GM12891 (cell line): ENCODE results near the gene UBASH3A.
A peak's percentile ranks its signal among the peaks of the same experiment; 100 is the strongest.

Experiments
- DNase-seq: peaks from one replicate; pipeline ENCODE4 v3.0.0; 2011; ENCODE audit warnings: low spot score; ENCODE audit not compliant: insufficient read length
- FAIRE-seq: peaks from 2 replicates; lab custom pipeline; 2011; peaks lifted over from hg19 to GRCh38; lab: Jason Lieb, UNC
- PAX5 ChIP-seq: IDR thresholded peaks from 2 replicates; pipeline ENCODE4 v1.6.1; 2011; ENCODE audit warnings: low read length, moderate library complexity, mild to moderate bottlenecking; ENCODE audit not compliant: insufficient read depth, severe bottlenecking
- POLR2A ChIP-seq: IDR thresholded peaks from 2 replicates; pipeline ENCODE4 v1.6.1; 2011; ENCODE audit warnings: low read depth, low read length, control low read depth
- POLR2AphosphoS5 ChIP-seq: IDR thresholded peaks from 2 replicates; pipeline ENCODE4 v1.6.1; 2011; ENCODE audit warnings: low read depth, low read length, control low read depth
- POU2F2 ChIP-seq: IDR thresholded peaks from 2 replicates; pipeline ENCODE4 v1.6.1; 2011; ENCODE audit warnings: low read depth, mild to moderate bottlenecking, control low read depth, low read length, moderate library complexity
- SPI1 ChIP-seq: IDR thresholded peaks from 2 replicates; pipeline ENCODE4 v1.6.1; 2011; ENCODE audit warnings: low read depth, low read length, control low read depth
- TAF1 ChIP-seq: IDR thresholded peaks from 2 replicates; pipeline ENCODE4 v1.6.1; 2011; ENCODE audit warnings: low read depth, low read length, control low read depth

UBASH3A gene

DNA sequence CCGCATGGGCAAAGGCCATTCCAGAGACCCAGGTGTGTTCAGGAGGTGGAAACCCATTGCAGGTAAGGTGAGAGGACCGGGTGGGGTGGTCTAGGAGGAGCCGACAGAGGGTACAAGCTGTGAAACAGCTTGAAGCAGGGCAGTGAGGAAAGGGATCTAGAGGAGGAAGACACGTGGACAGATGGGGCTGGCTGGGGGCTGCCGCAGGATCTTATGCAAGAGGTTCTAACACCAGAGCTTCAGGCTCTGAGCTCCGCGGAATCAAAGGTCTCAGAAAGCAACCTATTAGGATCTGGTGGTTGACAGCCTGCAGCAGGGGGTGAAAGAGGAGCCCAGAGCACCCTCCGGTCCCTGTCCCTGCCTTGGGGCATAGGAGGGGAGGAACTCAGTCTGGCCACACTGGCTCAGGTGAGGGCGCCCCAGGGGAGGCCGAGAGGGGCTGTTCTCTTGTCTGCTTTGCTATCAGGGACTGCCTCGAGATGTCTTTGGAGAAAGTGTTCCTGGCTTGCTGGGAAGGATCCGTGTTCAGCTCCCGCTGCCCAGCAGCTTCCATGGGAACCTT lies 39.3 kb upstream of the UBASH3A start:
- TF ChIP-seq TAF1 (no peak), SPI1 (no peak), POLR2AphosphoS5 (no peak), POLR2A (no peak), POU2F2 (no peak), PAX5 (no peak)
- no peak for FAIRE-seq
- no peak for DNase-seq

DNA sequence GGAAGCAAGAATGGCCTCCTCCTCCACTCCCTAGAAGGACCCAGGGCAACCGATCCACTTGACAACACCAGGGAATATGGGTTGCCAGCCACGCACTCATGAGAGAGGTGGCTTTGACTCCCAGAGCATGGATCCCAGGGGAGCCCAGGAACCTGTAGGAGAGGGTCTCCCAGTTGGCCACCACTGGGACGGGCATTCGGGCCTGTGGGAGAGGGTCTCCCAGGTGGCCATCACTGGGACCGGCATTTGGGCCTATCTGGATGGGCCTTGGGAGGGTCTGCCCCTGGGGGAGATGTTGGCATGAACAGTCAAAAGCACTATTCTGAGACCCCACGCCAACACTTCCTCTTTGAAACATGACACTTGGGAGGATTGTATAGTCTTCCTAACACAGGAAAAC lies 37.9 kb upstream of the UBASH3A start:
- no peak for DNase-seq
- TF ChIP-seq TAF1 = no peak
- TF ChIP-seq SPI1 = 0 out of 2 replicates have a peak, but pooled peaks have one; percentile 25
- no peak for TF ChIP-seq POLR2AphosphoS5
- no peak for FAIRE-seq

DNA sequence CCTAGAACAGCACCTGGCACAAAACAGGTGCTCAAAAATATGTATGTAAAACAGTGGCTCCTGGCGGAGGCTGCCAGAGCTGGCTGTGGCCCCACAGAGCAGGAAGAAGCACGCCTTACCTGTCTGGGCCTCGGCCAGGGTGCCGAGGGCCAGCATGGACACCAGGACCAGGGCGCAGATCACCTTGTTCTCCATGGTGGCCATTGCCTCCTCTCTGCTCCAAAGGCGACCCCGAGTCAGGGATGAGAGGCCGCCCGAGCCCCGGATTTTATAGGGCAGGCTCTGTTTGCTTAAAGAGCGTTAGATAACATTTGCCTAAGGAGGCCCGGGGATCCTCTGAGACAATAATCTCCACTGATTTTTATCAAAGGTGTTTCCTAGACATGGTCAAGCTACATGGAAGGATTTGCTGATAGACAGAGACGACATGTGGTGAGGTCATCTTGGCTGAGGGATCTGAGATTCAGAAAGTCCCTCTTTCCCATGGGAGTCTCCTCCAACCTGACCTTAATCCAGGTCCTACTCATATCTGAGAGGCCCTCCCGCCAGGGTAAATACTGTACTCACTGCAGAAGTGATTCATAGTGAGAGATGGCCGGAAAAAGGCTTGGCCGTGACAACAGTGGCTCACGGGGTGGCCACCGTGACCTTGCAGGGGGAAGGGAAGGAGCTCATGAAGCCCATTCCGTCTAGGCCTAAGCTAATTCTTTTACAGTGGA lies 37.3 kb upstream of the UBASH3A start, which contains the start of gene TFF1:
Gene TFF1, minus strand, starts transcription at position 244 of the 719 bp plus-strand sequence. Its CDS starts 40 bp downstream, at position 204.
- no peak for TF ChIP-seq SPI1
- no peak for TF ChIP-seq TAF1
- TF ChIP-seq POU2F2 = no peak
- no peak for TF ChIP-seq PAX5
- TF ChIP-seq POLR2AphosphoS5 = no peak
- TF ChIP-seq POLR2A = no peak
- no peak for FAIRE-seq
- no peak for DNase-seq

DNA sequence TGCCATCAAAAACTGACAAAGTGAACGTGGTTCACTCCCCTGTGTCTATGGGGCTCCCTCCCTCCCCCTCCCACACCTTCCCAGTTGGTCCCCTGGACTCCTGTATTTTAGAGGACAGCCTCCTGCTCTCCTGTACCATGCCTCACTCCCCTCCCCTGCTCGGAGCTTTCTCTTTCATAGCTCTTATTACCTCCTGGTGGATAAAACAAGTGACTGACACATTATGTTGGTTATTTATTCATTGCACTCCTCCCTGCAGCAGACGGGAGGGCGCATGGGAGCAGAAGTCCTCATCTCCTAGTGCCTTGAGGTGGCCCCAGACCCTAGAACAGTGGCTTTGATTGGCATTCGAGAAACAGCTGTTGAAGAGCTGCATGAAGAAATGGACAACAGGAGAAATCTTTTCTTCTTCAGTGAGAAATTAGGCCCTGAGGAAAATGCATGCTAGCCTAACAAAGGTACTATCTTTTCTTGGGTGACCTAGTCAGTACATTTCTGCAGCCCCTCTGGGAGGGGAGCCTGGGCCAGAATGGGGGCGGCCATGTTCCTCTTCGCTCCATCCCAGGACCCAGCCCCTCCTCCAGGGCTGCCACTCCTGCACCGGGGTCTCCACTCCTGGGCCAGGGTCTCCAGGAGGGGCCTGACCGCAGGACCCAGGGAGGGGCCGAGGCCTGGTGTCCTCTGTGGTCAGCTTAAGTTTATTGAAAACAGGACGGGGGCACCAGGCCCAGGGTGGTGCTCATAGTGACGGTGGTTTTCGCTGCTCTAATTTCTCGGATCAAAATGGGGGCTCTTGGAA lies 36.1 kb upstream of the UBASH3A start:
- DNase-seq = no peak
- TF ChIP-seq TAF1 (no peak), POU2F2 (no peak), PAX5 (no peak), POLR2A (no peak), POLR2AphosphoS5 (no peak), SPI1 (no peak)
- FAIRE-seq = no peak

DNA sequence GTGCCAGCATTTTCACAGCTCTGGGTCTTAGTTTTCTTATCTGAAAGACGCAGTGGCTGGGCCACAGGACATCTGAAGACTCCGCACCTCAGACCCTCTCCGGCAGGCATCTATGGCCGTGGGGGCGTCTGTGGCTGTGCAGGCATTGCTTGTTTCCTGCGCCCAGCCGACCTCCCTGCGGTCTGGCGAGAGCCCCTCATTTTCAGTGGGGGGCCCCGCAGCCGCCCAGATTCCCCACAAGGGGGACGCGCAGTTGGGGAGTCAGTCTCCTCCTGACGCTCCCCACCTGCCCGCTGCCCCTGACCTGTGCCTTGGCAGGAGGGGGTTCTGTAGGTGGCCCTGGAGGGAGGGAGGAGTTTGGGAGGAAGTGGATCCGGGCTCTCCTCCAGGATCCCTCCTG lies 33.9 kb upstream of the UBASH3A start:
- DNase-seq (no peak), FAIRE-seq (no peak)
- peak; percentile 28; the same call in 1 of the 2 replicates for TF ChIP-seq POLR2A
- no peak for TF ChIP-seq PAX5

DNA sequence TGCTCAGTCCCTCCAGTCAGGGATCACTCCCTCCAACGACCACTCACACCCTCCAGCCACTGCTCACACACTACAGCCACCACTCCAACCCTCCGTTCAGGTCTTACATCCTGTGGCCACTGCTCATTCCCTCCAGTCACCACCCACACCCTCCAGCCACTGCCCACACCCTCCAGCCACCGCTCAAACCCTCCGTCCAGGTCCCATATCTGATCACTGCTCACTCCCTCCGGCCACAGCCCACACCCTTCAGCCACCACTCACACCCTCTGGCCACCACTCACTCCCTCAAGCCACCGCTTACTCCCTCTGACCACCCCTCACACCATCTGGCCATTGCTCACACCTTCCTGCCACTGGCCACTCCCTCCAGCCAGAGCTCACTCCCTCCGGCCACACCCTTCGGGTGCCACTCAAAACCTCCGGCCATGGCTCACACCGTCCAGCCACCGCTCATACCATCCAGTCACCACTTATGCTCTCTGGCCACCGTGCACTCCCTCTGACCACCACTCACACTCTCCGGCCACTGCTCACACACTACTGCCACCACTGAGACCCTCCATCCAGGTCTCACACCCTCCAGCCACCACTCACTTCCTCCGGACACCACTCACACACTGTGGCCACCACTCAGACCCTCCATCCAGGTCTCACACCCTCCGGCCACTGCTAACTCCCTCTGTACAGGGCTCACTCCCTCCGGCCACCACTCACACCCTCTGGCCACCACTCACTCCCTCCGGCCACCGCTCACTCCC lies 32.6 kb upstream of the UBASH3A start:
- FAIRE-seq = peak; percentile 5
- TF ChIP-seq SPI1 = no peak
- no peak for TF ChIP-seq POU2F2
- peak; percentile 51; the same call in 1 of the 2 replicates for TF ChIP-seq POLR2A
- peak; percentile 48 for TF ChIP-seq POLR2AphosphoS5
- DNase-seq = no peak

DNA sequence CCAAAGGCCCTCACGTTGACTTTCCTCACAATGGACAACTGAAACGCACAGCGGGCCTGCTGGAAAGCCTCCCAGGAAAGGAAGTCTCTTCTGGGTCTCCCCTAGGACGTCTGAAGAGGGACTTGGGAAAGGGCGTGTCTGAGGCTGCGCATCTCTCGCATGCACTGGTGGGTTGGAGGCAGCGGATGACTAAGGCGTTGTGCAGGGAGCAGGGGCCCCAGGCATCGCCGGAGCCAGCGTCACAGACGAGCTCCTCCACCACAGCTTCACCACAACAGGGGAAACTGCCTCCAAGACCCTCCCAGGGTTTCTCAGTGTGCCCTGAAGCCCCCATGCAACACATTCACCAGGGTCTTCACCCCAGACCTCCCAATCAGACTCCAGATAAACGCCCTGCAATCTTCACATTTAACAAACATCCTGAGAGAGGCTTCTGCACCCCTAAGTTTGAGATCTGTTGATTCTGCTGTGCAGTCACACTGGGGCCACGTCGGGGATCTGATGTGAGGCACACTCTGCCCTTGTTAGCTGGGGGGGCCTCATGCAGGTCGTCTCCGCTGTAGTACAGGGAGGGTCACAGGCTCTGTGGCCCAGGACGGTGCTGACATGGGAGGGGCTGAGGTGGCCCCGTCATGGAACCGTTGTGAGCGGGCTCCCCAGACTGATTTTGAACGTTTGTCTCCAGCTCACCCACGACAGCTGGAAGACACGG lies 30.4 kb upstream of the UBASH3A start:
- TF ChIP-seq SPI1 = no peak
- peak; percentile 50 for TF ChIP-seq POLR2AphosphoS5
- TF ChIP-seq POLR2A = peak; percentile 49; the same call in 1 of the 2 replicates
- no peak for DNase-seq
- FAIRE-seq = no peak

DNA sequence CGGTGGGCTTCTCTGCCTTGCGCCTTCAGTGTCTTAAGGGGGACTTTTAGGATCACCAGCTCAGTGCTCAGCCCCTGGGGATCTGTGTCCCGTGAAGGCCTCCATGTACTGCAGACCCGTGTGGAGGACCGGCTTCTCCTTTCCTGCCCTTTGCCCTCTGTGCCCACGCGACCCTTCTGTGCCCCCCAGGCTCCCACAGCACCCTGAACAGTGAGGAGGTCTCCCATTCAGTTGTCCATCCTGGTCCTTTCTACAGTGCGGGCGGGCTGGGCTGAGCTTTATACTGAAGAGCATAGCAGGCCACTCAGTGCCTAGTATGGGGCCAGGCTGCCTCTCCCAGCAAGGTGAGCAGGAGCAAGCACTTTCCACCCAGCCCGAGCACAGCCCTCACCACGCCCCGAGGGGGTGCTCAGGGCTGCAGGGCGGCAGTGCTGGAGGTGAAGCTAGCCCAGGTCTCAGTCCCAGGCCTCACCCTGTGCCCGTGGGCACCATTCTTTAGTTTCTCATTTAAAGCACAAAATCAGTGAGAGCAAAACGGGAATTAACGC lies 29.7 kb upstream of the UBASH3A start:
- TF ChIP-seq SPI1 (no peak), POU2F2 (no peak)
- FAIRE-seq (no peak), DNase-seq (no peak)

DNA sequence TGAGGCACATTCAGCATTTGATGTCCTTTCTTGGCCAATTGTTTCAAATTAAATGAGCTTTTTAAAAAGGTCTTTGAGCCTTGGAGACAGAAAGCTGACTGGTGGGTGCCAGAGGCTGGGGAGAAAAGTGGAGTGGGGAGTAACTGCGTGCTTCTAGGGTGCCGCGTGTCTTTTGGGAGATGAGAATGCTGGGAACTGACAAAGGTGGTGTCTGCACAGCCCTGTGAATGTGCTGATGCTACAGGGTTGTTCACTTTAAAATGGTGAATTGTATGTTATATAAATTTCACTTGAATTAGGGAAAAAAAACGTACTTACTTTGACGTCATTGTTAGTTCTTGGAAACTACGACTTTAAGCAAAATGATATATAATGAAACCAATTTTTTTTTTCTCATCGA lies 29.2 kb upstream of the UBASH3A start:
- TF ChIP-seq POLR2AphosphoS5 (no peak), PAX5 (no peak), SPI1 (no peak), TAF1 (no peak), POLR2A (no peak), POU2F2 (no peak)
- DNase-seq = no peak
- no peak for FAIRE-seq
